Measurements from ENCODE around the gene RNF222.

DNA sequence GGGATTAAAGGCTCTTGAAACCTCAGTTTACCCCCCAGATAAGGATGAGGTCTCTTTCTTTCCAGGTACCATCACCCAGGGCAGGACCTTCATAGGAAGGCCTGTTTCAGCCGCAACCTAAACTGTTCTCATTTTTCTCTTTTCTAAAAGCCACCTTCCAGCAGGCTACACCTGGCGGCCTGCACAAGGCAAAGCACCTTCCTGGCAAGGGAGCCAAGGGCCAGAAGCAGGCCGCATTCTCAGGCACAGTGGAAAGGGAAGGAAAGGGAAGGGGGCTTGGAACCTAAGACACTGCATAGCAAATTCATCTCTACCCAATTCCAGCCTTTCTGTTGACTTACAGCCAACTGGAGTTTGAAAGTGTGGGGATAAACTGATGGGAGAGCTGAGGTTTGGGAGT is 29.2 kb upstream of the RNF222 start:
- TF ChIP-seq, protein P1, sequence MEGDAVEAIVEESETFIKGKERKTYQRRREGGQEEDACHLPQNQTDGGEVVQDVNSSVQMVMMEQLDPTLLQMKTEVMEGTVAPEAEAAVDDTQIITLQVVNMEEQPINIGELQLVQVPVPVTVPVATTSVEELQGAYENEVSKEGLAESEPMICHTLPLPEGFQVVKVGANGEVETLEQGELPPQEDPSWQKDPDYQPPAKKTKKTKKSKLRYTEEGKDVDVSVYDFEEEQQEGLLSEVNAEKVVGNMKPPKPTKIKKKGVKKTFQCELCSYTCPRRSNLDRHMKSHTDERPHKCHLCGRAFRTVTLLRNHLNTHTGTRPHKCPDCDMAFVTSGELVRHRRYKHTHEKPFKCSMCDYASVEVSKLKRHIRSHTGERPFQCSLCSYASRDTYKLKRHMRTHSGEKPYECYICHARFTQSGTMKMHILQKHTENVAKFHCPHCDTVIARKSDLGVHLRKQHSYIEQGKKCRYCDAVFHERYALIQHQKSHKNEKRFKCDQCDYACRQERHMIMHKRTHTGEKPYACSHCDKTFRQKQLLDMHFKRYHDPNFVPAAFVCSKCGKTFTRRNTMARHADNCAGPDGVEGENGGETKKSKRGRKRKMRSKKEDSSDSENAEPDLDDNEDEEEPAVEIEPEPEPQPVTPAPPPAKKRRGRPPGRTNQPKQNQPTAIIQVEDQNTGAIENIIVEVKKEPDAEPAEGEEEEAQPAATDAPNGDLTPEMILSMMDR (IDR thresholded peaks at IDR 0.05), result no peak
- TF ChIP-seq POLR2A (IDR thresholded peaks at IDR 0.05) (no peak), EP300 (IDR thresholded peaks at IDR 0.05) (no peak), POLR2AphosphoS5 (IDR thresholded peaks at IDR 0.05) (no peak)
